Islet of Langerhans (tissue), 1 donor: ENCODE results near the gene PRAC2.

Experiments used
- FAIRE-seq: peaks from one replicate; lab custom pipeline; 2011; peaks lifted over from hg19 to GRCh38; lab: Jason Lieb, UNC

The PRAC2 gene

GRCh38 chr17:48720266-48721008 lies 2.5 kb upstream of the PRAC2 start:
- no peak for FAIRE-seq

- no peak for FAIRE-seq
Observed at GRCh38 chr17:48721009-48721402, 2.0 kb upstream of the PRAC2 start.

- no peak for FAIRE-seq
Observed at GRCh38 chr17:48722201-48722907, 631 bp upstream of the PRAC2 start, which contains the start of gene PRAC1. TSS of gene PRAC1 (minus strand) at chr17:48722518. CDS start at chr17:48722392, 126 bp downstream.

- no peak for FAIRE-seq
Observed at GRCh38 chr17:48723423-48724250, 652 bp downstream of the PRAC2 start.

- no peak for FAIRE-seq
Observed at GRCh38 chr17:48724251-48725003, 1.4 kb downstream of the PRAC2 start.

GRCh38 chr17:48725004-48725287 lies 2.0 kb downstream of the PRAC2 start:
- FAIRE-seq = no peak

GRCh38 chr17:48725288-48726064 lies 2.5 kb downstream of the PRAC2 start:
- FAIRE-seq = no peak

- no peak for FAIRE-seq
Observed at GRCh38 chr17:48726114-48726915, 3.3 kb downstream of the PRAC2 start.

- FAIRE-seq = no peak
Observed at GRCh38 chr17:48726916-48727286, 3.9 kb downstream of the PRAC2 start.

- no peak for FAIRE-seq
Observed at GRCh38 chr17:48727415-48728175, 4.6 kb downstream of the PRAC2 start.

GRCh38 chr17:48728232-48729231 lies 5.5 kb downstream of the PRAC2 start, which contains the start of gene HOXB13:
TSS of gene HOXB13 (minus strand) at chr17:48728750. CDS start at chr17:48728593, 157 bp downstream.
- no peak for FAIRE-seq

- no peak for FAIRE-seq
Observed at GRCh38 chr17:48729335-48730239, 6.6 kb downstream of the PRAC2 start.

GRCh38 chr17:48730240-48730550 lies 7.2 kb downstream of the PRAC2 start:
- FAIRE-seq = no peak

GRCh38 chr17:48731355-48731754 lies 8.4 kb downstream of the PRAC2 start:
- FAIRE-seq = no peak

GRCh38 chr17:48732688-48733629 lies 10.0 kb downstream of the PRAC2 start:
- FAIRE-seq = no peak

GRCh38 chr17:48733632-48734328 lies 10.8 kb downstream of the PRAC2 start:
- no peak for FAIRE-seq
